ENCODE measurements around the gene OR6B1. TPM values are rescaled to one million over a fixed set of nuclear protein-coding genes. Genes with fewer than 3 reads are reported as not detected.

Gene OR6B1
- total and polyA plus RNA-seq, 9 donors = not detected

DNA sequence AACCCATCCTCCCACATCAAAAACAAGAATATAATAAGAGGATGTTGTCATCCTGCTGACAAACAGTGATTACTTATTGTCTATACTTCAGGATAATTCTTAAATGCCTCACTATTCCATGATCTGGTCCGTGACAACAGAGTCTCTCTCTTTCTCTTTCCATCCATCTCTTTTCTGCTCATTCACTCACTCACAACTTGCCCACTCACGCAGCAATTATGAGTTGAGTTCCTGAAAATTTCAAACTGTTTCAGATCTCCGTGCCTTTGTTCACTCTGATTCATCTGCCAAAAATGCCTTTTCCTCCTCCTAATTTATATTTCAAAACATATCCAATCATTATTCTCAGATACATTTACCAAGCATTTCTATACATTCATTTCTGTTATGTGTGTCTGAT is 1.4 kb downstream of the OR6B1 start:
- WGBS, 3 donors = 32 to 51% (median 42%) methylated on average over 3 of the region's 3 CpGs
- intact Hi-C loops (cut with DNase I) = loop anchor here in 1 of 4 donors (10.0 kb wide), 1 partner anchor 97 kb away; the partner anchor contains the start of gene TCAF1
- no peaks in the 10 kb centered on the region for H3K36me3 ChIP-seq
- H3K27me3 ChIP-seq = no peaks in the 10 kb centered on the region
- no peak for DNase-seq
- no peaks in the 10 kb centered on the region for H3K4me1 ChIP-seq (ENCODE audit: insufficient read depth)
- H3K9me3 ChIP-seq = no peaks in the 10 kb centered on the region
- H3K27ac ChIP-seq = no peak overlapping the region
- TF ChIP-seq POLR2A (IDR thresholded peaks at IDR 0.05) = no peak
- no peak for TF ChIP-seq EP300 (IDR thresholded peaks at IDR 0.05)
- TF ChIP-seq, protein P1, sequence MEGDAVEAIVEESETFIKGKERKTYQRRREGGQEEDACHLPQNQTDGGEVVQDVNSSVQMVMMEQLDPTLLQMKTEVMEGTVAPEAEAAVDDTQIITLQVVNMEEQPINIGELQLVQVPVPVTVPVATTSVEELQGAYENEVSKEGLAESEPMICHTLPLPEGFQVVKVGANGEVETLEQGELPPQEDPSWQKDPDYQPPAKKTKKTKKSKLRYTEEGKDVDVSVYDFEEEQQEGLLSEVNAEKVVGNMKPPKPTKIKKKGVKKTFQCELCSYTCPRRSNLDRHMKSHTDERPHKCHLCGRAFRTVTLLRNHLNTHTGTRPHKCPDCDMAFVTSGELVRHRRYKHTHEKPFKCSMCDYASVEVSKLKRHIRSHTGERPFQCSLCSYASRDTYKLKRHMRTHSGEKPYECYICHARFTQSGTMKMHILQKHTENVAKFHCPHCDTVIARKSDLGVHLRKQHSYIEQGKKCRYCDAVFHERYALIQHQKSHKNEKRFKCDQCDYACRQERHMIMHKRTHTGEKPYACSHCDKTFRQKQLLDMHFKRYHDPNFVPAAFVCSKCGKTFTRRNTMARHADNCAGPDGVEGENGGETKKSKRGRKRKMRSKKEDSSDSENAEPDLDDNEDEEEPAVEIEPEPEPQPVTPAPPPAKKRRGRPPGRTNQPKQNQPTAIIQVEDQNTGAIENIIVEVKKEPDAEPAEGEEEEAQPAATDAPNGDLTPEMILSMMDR (IDR thresholded peaks at IDR 0.05) = no peak
- H3K4me3 ChIP-seq = no peak overlapping the region

DNA sequence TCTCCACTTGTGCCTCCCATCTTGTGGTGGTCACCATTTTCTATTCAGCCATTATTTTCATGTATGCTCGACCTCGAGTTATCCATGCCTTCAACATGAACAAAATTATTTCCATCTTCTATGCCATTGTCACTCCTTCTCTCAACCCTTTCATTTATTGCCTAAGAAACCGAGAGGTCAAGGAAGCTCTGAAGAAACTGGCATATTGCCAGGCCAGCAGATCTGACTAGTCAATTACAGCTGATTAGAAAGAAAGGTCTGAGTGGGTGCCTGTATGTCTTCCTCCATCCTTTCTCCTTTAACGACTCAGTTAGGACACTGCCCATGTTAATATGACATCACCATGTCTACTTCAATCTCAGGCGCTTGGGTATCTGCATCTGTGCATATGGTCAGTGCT is 4.6 kb downstream of the OR6B1 start:
- intact Hi-C loops (cut with DNase I) = loop anchor here in 1 of 4 donors (10.0 kb wide), 1 partner anchor 100 kb away; the partner anchor contains the start of gene TCAF1
- no peaks in the 10 kb centered on the region for H3K27me3 ChIP-seq
- TF ChIP-seq, protein P1 (IDR thresholded peaks at IDR 0.05) = no peak
- TF ChIP-seq POLR2A (IDR thresholded peaks at IDR 0.05) (no peak), EP300 (IDR thresholded peaks at IDR 0.05) (no peak)
- no peaks in the 10 kb centered on the region for H3K36me3 ChIP-seq
- no peak overlapping the region for H3K27ac ChIP-seq
- DNase-seq = no peak
- no peaks in the 10 kb centered on the region for H3K9me3 ChIP-seq
- H3K4me1 ChIP-seq (ENCODE audit: insufficient read depth) = no peaks in the 10 kb centered on the region
- 81 to 84% (median 82%) methylated on average over 5 of the region's 5 CpGs for WGBS, 3 donors
- no peak overlapping the region for H3K4me3 ChIP-seq

DNA sequence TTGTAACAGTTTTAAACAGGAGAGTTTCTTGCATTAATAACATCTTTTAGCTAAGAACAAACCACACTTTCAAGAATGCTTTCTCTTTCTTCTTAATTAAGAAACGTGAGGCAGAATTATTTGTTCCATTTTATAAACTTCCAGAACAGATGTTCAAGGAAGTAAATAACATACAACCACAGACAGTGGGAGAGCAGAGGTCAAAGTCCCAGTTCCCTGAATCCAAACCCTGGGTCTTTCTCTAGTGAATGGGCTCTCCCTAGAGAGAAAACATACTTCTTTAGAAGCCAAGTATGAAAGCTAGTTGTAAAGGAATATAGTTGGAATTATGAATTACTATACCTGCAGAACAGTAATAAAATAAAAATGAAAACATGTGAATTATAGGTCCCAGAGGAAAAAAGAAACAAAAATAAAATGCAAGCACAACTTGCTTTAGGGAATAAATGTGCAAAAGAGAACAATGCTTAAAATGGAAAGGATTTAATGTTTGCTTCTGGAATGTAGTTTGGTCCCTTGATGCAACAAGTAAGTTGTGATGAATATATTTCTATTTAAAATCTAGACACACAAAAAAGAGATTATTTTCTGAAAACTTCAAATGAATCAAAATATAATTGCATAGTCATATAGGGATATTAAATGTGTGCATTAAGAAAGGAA is 6.0 kb downstream of the OR6B1 start:
- H3K36me3 ChIP-seq = no peaks in the 10 kb centered on the region
- WGBS, 3 donors = 4 to 14% (median 8%) methylated on average over 1 of the region's 1 CpG
- H3K27me3 ChIP-seq = no peaks in the 10 kb centered on the region
- DNase-seq = no peak
- no peaks in the 10 kb centered on the region for H3K9me3 ChIP-seq
- H3K27ac ChIP-seq = no peak overlapping the region
- H3K4me3 ChIP-seq = no peak overlapping the region
- intact Hi-C loops (cut with DNase I) = loop anchor here in 1 of 4 donors (10.0 kb wide), 1 partner anchor 101 kb away; the partner anchor contains the start of gene TCAF1
- no peaks in the 10 kb centered on the region for H3K4me1 ChIP-seq (ENCODE audit: insufficient read depth)
- TF ChIP-seq POLR2A (IDR thresholded peaks at IDR 0.05) = no peak
- TF ChIP-seq, protein P1 (IDR thresholded peaks at IDR 0.05) = no peak
- TF ChIP-seq EP300 (IDR thresholded peaks at IDR 0.05) = no peak

DNA sequence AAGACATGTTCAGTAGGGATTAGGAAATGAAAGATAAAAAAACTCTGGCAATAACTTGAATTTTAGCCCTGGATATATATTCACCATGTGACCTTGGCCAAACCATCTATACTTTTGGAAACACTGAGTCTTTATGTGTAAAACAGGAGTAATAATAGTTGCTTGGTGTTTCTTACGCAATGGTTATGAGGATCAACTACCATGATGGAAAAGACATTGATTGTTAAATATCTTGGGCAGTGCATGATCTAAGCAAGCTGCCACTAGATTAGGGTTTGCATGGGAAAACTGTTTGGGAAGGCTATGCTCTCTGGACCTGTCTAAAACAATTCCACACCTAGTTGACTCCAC is 6.5 kb downstream of the OR6B1 start:
- Histone ChIP-seq H3K4me1 (ENCODE audit: insufficient read depth) (no peaks in the 10 kb centered on the region), H3K36me3 (no peaks in the 10 kb centered on the region), H3K27me3 (no peaks in the 10 kb centered on the region), H3K9me3 (no peaks in the 10 kb centered on the region), H3K4me3 (no peak overlapping the region), H3K27ac (no peak overlapping the region)
- DNase-seq = no peak
- intact Hi-C loops (cut with DNase I) = loop anchor here in 1 of 4 donors (10.0 kb wide), 1 partner anchor 102 kb away; the partner anchor contains the start of gene TCAF1
- WGBS, 3 donors = 94 to 97% (median 96%) methylated on average over 1 of the region's 1 CpG
- TF ChIP-seq EP300 (IDR thresholded peaks at IDR 0.05) (no peak), POLR2A (IDR thresholded peaks at IDR 0.05) (no peak)
- TF ChIP-seq, protein P1 (IDR thresholded peaks at IDR 0.05) = no peak
